Stimulated activated CD8-positive, alpha-beta memory T cell treated with anti-CD3 and anti-CD28 coated beads, Interleukin-15, amount 100 ng/mL, for 24 hours (primary cell): ENCODE results near the gene RHOG.
"Not testable (repeated sequence)": the region's sequence is repeated elsewhere in the genome, so short reads cannot be mapped to it uniquely, and the experiment has no call there.

Experiments used
- DNase-seq: peaks from one replicate; pipeline ENCODE4 v3.0.0-alpha.2; 2020; ENCODE audit warnings: low read depth

The RHOG gene

GRCh38 chr11:3808861-3809623 is 31.7 kb downstream of the RHOG start:
- DNase-seq = no peak

- peak; percentile 14 for DNase-seq
Measured at GRCh38 chr11:3807909-3808860, 32.6 kb downstream of the RHOG start, which contains the start of gene PGAP2. PGAP2 (plus strand) TSS chr11:3808560; CDS start chr11:3811260, 2,700 bp downstream.

- no peak for DNase-seq
Measured at GRCh38 chr11:3803726-3804495, 36.8 kb downstream of the RHOG start.

GRCh38 chr11:3802011-3802790 is 38.6 kb downstream of the RHOG start:
- DNase-seq = no peak

GRCh38 chr11:3799873-3800272 is 40.9 kb downstream of the RHOG start:
- no peak for DNase-seq

- no peak for DNase-seq
Measured at GRCh38 chr11:3799143-3799542, 41.6 kb downstream of the RHOG start.

- DNase-seq = peak; percentile 99
Measured at GRCh38 chr11:3797329-3798090, 43.2 kb downstream of the RHOG start, which contains the start of gene NUP98. NUP98 (minus strand) TSS chr11:3797554; CDS start chr11:3782117, 15,437 bp downstream.

- DNase-seq = no peak
Measured at GRCh38 chr11:3796801-3797328, 43.9 kb downstream of the RHOG start.

- no peak for DNase-seq
Measured at GRCh38 chr11:3796346-3796745, 44.4 kb downstream of the RHOG start.

GRCh38 chr11:3796002-3796311 is 44.8 kb downstream of the RHOG start:
- DNase-seq = no peak

GRCh38 chr11:3795131-3796001 is 45.4 kb downstream of the RHOG start:
- DNase-seq = no peak

GRCh38 chr11:3794387-3794786 is 46.4 kb downstream of the RHOG start:
- not testable (repeated sequence) for DNase-seq

GRCh38 chr11:3786781-3787428 is 53.9 kb downstream of the RHOG start:
- DNase-seq = no peak

GRCh38 chr11:3783611-3784010 is 57.1 kb downstream of the RHOG start:
- no peak for DNase-seq

GRCh38 chr11:3782963-3783362 is 57.8 kb downstream of the RHOG start:
- no peak for DNase-seq

GRCh38 chr11:3781423-3781822 is 59.3 kb downstream of the RHOG start:
- no peak for DNase-seq
